ENCODE results near the gene WTIP.
"Not testable (repeated sequence)": the region's sequence is repeated elsewhere in the genome, so short reads cannot be mapped to it uniquely, and the experiment has no call there.

Gene WTIP

GRCh38 chr19:34508540-34508939 lies 27.0 kb downstream of the WTIP start:
- H3K4me3 ChIP-seq (IDR thresholded peaks at IDR 0.05; ENCODE audit: insufficient read depth, low read depth, low read length): no peak overlapping the region
- H3K4me1 ChIP-seq (ENCODE audit: low read depth, poor library complexity, severe bottlenecking): no peaks in the 10 kb centered on the region
- no peak overlapping the region for H3K4me2 ChIP-seq
- no peaks in the 10 kb centered on the region for H4K20me1 ChIP-seq (ENCODE audit: insufficient read depth)
- no peak overlapping the region for H3K27ac ChIP-seq
- no peaks in the 10 kb centered on the region for H3K27me3 ChIP-seq (ENCODE audit: insufficient read depth, low read depth)
- no peak overlapping the region for H2AFZ ChIP-seq (ENCODE audit: low read depth)
- H3K9ac ChIP-seq: no peak overlapping the region
- H3K79me2 ChIP-seq (ENCODE audit: insufficient read depth, low read depth): no peaks in the 10 kb centered on the region
- H3K36me3 ChIP-seq (ENCODE audit: insufficient read depth): no peaks in the 10 kb centered on the region
- TF ChIP-seq, protein P1, sequence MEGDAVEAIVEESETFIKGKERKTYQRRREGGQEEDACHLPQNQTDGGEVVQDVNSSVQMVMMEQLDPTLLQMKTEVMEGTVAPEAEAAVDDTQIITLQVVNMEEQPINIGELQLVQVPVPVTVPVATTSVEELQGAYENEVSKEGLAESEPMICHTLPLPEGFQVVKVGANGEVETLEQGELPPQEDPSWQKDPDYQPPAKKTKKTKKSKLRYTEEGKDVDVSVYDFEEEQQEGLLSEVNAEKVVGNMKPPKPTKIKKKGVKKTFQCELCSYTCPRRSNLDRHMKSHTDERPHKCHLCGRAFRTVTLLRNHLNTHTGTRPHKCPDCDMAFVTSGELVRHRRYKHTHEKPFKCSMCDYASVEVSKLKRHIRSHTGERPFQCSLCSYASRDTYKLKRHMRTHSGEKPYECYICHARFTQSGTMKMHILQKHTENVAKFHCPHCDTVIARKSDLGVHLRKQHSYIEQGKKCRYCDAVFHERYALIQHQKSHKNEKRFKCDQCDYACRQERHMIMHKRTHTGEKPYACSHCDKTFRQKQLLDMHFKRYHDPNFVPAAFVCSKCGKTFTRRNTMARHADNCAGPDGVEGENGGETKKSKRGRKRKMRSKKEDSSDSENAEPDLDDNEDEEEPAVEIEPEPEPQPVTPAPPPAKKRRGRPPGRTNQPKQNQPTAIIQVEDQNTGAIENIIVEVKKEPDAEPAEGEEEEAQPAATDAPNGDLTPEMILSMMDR (conservative IDR thresholded peaks at IDR 0.05; ENCODE audit: low read depth, low read length): no peak

- H3K36me3 ChIP-seq (ENCODE audit: insufficient read depth); H3K4me3 ChIP-seq (IDR thresholded peaks at IDR 0.05; ENCODE audit: insufficient read depth, low read depth, low read length); H3K4me1 ChIP-seq (ENCODE audit: low read depth, poor library complexity, severe bottlenecking); H3K79me2 ChIP-seq (ENCODE audit: insufficient read depth, low read depth); H3K27ac ChIP-seq; H3K27me3 ChIP-seq (ENCODE audit: insufficient read depth, low read depth); H3K9ac ChIP-seq; H4K20me1 ChIP-seq (ENCODE audit: insufficient read depth); H2AFZ ChIP-seq (ENCODE audit: low read depth); H3K4me2 ChIP-seq: not testable (repeated sequence)
Measured at GRCh38 chr19:34510904-34511303, 29.3 kb downstream of the WTIP start.

DNA sequence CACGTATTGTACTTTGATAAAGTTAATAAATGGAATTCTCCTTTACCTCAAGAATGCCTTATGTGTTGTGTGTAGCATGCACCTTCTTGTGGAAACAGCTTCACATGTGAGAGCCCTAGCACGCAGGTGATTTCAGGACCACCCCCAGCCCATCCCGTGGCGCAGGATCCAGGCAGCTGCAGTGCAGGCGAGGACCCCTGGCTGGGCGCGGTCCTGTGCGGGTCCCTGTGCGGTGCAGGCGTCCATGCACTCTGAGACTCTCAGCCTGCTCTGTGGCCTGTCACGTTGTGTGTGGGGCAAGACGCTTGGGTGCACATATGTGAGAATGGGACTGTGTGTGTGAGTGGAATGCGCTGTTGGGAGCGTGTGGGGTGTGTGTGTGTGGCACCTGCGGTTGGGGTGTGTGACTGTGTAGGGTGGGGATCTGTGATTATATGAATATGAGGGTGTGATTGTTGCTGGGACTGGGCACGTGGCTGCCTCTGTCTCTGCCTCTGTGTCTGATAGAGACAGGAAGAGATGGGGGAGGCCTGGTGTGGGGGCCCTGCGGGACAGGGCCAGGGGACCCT lies 30.8 kb downstream of the WTIP start:
- Histone ChIP-seq H4K20me1 (ENCODE audit: insufficient read depth) (no peaks in the 10 kb centered on the region), H3K27me3 (ENCODE audit: insufficient read depth, low read depth) (no peaks in the 10 kb centered on the region), H3K27ac (no peak overlapping the region), H3K79me2 (ENCODE audit: insufficient read depth, low read depth) (no peaks in the 10 kb centered on the region), H2AFZ (ENCODE audit: low read depth) (no peak overlapping the region), H3K4me2 (no peak overlapping the region), H3K4me1 (ENCODE audit: low read depth, poor library complexity, severe bottlenecking) (no peaks in the 10 kb centered on the region), H3K4me3 (IDR thresholded peaks at IDR 0.05; ENCODE audit: insufficient read depth, low read depth, low read length) (no peak overlapping the region), H3K9ac (no peak overlapping the region), H3K36me3 (ENCODE audit: insufficient read depth) (no peaks in the 10 kb centered on the region)
- TF ChIP-seq, protein P1 (conservative IDR thresholded peaks at IDR 0.05; ENCODE audit: low read depth, low read length): no peak

DNA sequence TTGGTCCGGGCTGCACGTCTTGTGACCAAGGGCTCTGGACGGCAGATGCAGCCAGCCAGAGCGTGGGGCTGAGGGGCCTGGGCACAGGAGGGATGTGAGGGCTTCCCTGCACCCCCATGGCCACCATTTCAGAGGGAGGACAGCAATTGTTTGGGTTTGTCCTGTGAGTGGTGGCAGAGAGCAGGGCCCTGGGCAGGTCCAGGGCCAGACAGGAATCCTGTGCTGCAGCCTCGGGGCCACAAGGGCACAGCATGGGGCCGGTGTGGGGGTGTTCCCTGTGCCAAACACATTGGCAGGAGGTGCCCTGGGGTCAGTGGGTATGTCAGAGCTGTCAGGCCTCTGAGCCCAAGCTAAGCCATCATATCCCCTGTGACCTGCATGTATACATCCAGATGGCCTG lies 32.2 kb downstream of the WTIP start:
- Histone ChIP-seq H2AFZ (ENCODE audit: low read depth) (no peak overlapping the region), H3K79me2 (ENCODE audit: insufficient read depth, low read depth) (no peaks in the 10 kb centered on the region), H3K4me1 (ENCODE audit: low read depth, poor library complexity, severe bottlenecking) (no peaks in the 10 kb centered on the region), H3K4me2 (no peak overlapping the region), H3K27me3 (ENCODE audit: insufficient read depth, low read depth) (no peaks in the 10 kb centered on the region), H3K27ac (no peak overlapping the region), H4K20me1 (ENCODE audit: insufficient read depth) (no peaks in the 10 kb centered on the region), H3K4me3 (IDR thresholded peaks at IDR 0.05; ENCODE audit: insufficient read depth, low read depth, low read length) (no peak overlapping the region), H3K36me3 (ENCODE audit: insufficient read depth) (no peaks in the 10 kb centered on the region), H3K9ac (no peak overlapping the region)
- TF ChIP-seq, protein P1 (conservative IDR thresholded peaks at IDR 0.05; ENCODE audit: low read depth, low read length): no peak

- TF ChIP-seq, protein P1 (conservative IDR thresholded peaks at IDR 0.05; ENCODE audit: low read depth, low read length): no peak
- Histone ChIP-seq H2AFZ (ENCODE audit: low read depth) (no peak overlapping the region), H3K4me1 (ENCODE audit: low read depth, poor library complexity, severe bottlenecking) (no peaks in the 10 kb centered on the region), H3K27me3 (ENCODE audit: insufficient read depth, low read depth) (no peaks in the 10 kb centered on the region), H3K4me2 (no peak overlapping the region), H3K9ac (no peak overlapping the region), H3K4me3 (IDR thresholded peaks at IDR 0.05; ENCODE audit: insufficient read depth, low read depth, low read length) (no peak overlapping the region), H4K20me1 (ENCODE audit: insufficient read depth) (no peaks in the 10 kb centered on the region), H3K27ac (no peak overlapping the region), H3K79me2 (ENCODE audit: insufficient read depth, low read depth) (no peaks in the 10 kb centered on the region), H3K36me3 (ENCODE audit: insufficient read depth) (no peaks in the 10 kb centered on the region)
Measured at GRCh38 chr19:34519602-34520001, 38.0 kb downstream of the WTIP start.
